ENCODE data around the gene RIPK3.
A peak's percentile ranks its signal among the peaks of the same experiment; 100 is the strongest.

- TF ChIP-seq CTCF (IDR thresholded peaks at IDR 0.05) (peak in 2 of 3 donors; percentile 14 to 32), EP300 (IDR thresholded peaks at IDR 0.05) (no peak)
Observed at GRCh38 chr14:24315807-24316596, 23.8 kb downstream of the RIPK3 start.

Measured in ovary (tissue), 3 donors.